Sigmoid colon (tissue), 3 donors: ENCODE results near the gene GABRB1.

Experiments used
- POLR2A ChIP-seq, 2 donors: fragments of 450-650 bp; IDR thresholded peaks; one replicate each; pipeline ENCODE4 v1.6.1; 2016; ENCODE audit warnings: antibody characterized with exemption in 2 of 2, mild to moderate bottlenecking in 2 of 2, moderate library complexity in 2 of 2
- TF ChIP-seq, protein P1 (sequence below), 4 experiments: fragments of 450-650 bp in 3 of 4; fragments of 200-600 bp in 1 of 4; IDR thresholded peaks; one replicate each; pipeline ENCODE4 v1.5.1; 2016 to 2019; ENCODE audit warnings: antibody characterized with exemption in 4 of 4, mild to moderate bottlenecking in 3 of 4, moderate library complexity in 2 of 4

DNA sequence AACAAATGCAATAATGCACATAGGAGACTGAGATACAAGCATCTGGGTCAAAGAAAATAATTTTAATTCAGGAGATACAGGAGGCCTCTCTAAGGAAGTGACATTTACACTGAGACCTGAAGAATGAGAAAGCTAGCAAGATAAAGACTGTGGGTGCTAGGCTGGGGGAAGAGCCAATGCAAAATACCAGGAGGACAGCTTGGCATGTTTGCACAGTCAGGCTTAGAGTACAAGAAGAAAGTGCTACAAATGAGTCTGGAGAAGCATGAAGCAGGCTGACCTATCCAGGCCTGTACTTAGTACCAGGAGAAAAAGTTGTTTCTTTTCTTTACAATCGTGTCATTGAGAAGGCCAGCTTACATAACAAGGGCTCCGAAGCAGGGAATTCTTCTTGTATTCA lies 56.9 kb downstream of the GABRB1 start:
- TF ChIP-seq POLR2A (IDR thresholded peaks at IDR 0.05) = no peak
- TF ChIP-seq, protein P1, sequence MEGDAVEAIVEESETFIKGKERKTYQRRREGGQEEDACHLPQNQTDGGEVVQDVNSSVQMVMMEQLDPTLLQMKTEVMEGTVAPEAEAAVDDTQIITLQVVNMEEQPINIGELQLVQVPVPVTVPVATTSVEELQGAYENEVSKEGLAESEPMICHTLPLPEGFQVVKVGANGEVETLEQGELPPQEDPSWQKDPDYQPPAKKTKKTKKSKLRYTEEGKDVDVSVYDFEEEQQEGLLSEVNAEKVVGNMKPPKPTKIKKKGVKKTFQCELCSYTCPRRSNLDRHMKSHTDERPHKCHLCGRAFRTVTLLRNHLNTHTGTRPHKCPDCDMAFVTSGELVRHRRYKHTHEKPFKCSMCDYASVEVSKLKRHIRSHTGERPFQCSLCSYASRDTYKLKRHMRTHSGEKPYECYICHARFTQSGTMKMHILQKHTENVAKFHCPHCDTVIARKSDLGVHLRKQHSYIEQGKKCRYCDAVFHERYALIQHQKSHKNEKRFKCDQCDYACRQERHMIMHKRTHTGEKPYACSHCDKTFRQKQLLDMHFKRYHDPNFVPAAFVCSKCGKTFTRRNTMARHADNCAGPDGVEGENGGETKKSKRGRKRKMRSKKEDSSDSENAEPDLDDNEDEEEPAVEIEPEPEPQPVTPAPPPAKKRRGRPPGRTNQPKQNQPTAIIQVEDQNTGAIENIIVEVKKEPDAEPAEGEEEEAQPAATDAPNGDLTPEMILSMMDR (IDR thresholded peaks at IDR 0.05) = no peak
